Activated T-cell treated with anti-CD3 and anti-CD28 coated beads, Interleukin-2, amount 50 U/mL, for 48 hours (primary cell): ENCODE data around the gene MTF1.
A peak's percentile ranks its signal among the peaks of the same experiment; 100 is the strongest.
"Not testable (repeated sequence)": the region's sequence is repeated elsewhere in the genome, so short reads cannot be mapped to it uniquely, and the experiment has no call there.

ENCODE experiments used
- DNase-seq, 2 experiments: peaks; one replicate each; pipeline ENCODE4 v3.0.0-alpha.2; 2020

Gene MTF1

DNA sequence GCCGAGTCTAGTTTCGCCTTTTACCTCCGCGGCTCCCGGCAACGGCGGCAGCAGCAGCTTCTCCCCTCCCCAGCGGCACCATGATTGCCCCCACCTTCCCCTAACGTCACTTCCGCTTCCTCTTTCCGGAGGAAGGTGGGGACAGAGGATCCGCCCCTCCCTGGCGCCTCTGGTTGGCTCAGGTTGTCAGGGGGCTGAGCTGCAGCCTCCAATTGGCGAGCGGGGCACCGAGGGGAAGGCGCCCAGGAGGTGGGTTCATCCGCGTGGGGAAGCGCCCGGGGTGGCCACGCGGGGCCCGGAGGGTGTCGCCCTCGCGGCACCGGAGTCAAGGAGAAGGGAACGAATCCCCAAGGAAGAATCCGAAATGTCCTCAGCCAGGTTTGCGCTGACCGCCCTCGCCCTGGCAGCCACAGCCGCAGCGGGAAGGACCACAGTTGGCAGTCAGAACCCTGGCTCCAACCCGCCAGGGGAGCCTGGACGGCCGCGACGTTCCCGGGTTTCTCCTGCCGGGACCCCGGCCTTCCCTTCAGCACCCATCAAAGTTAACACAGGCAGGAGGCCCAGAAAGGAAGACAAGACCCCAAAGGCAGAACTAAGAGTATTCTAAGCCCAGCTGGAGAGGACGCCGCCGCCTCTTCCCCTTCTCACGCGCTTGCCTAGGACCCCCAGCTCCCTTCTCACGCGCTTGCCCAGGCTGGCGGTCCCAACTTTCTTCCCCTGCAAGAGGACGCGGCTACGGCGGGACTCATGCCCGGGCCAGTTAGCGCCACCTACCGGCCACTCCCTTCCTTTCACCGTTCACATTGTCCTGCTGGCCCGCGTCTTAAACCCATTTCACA lies at the start of gene MTF1:
Gene MTF1, minus strand, starts transcription at position 86 of the 839 bp plus-strand sequence. CDS start 1,934 bp downstream, outside the sequence.
- peak; percentile 95 to 96 for DNase-seq

GRCh38 chr1:37908531-37908930 lies 49.1 kb upstream of the MTF1 start:
- not testable (repeated sequence) for DNase-seq

GRCh38 chr1:37907416-37908125 lies 48.2 kb upstream of the MTF1 start:
- not testable (repeated sequence) for DNase-seq

GRCh38 chr1:37906591-37906990 lies 47.2 kb upstream of the MTF1 start:
- not testable (repeated sequence) for DNase-seq

DNA sequence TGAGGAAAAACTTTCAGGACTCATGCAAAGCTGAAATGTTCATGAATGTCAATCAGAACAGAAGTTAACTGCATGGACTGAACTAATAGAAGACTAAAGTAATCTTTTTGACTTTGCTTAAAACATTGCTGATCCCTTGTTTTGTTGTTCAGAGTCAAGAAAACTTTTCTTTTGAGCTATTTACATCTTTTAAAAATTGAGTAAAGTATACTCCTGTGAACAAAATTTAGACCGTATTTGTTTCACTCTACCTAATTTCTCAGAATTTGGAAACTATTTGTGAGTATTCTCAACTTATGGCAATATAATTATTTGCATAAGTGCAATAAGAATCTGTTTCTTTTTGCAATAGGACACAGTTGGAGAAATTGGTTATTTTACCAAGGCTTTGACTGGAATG lies 46.3 kb upstream of the MTF1 start:
- no peak for DNase-seq

DNA sequence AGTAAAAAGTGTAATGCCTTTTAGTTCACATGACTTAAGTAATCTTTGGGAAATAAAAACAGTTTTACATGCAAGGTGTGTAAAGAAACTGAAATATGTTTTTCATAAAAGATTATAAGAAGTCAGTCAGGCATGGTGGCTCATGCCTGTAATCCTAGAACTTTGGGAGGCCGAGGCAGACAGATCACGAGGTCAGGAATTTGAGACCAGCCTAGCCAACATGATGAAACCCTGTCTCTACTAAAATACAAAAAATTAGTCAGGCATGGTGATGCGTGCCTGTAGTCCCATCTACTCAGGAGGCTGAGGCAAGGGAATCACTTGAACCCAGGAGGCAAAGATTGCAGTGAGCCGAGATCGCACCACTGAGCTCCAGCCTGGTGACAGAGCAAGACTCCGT lies 44.5 kb upstream of the MTF1 start:
- not testable (repeated sequence) for DNase-seq

DNA sequence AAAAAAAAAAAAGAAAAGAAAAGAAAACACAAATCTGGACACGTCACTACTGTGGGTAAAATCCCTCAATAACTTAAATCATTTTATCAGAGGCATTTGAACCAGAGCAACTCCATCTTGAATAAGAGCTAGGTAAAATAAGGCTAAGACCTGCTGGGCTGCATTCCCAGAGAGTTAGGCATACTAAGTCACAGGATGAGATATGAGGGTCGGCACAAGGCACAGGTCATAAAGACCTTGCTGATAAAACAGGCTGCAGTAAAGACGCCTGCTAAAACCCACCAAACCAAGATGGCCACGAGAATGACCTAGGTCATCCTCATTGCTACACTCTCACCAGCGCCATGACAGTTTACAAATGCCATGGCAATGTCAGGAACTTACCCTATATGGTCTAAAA lies 43.6 kb upstream of the MTF1 start:
- DNase-seq = no peak

DNA sequence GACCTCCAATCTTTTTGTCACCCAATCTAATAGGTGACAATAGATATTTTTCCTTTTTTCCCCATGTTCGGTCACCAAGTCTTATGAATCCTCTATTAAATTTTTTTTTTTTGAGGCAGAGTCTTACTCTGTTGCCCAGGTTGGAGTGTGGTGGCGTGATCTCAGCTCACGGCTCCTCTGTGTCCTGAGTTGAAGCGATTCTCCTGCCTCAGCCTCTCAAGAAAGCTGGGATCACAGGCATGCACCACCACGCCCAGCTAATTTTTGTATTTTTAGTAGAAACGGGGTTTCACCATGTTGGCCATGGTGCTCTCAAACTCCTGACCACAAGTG lies 42.5 kb upstream of the MTF1 start:
- no peak for DNase-seq

- DNase-seq = peak in 1 of 2 experiments; percentile 21
Measured at GRCh38 chr1:37901191-37901892, 42.0 kb upstream of the MTF1 start.

DNA sequence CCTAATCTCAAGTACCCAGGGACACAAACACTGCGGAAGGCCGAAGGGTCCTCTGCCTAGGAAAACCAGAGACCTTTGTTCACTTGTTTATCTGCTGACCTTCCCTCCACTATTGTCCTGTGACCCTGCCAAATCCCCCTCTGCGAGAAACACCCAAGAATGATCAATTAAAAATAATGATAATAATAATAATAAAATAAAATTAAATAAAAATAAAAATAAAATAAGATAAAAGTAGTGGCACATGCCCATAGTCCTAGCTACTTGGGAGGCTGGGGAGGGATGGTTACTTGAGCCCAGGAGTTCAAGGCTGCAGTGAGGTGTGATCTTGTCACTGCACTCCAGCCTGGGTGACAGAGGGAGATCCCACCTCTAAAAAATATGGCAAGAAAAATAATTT lies 38.2 kb upstream of the MTF1 start:
- DNase-seq = not testable (repeated sequence)

- DNase-seq = no peak
Measured at GRCh38 chr1:37893673-37894072, 34.3 kb upstream of the MTF1 start.

DNA sequence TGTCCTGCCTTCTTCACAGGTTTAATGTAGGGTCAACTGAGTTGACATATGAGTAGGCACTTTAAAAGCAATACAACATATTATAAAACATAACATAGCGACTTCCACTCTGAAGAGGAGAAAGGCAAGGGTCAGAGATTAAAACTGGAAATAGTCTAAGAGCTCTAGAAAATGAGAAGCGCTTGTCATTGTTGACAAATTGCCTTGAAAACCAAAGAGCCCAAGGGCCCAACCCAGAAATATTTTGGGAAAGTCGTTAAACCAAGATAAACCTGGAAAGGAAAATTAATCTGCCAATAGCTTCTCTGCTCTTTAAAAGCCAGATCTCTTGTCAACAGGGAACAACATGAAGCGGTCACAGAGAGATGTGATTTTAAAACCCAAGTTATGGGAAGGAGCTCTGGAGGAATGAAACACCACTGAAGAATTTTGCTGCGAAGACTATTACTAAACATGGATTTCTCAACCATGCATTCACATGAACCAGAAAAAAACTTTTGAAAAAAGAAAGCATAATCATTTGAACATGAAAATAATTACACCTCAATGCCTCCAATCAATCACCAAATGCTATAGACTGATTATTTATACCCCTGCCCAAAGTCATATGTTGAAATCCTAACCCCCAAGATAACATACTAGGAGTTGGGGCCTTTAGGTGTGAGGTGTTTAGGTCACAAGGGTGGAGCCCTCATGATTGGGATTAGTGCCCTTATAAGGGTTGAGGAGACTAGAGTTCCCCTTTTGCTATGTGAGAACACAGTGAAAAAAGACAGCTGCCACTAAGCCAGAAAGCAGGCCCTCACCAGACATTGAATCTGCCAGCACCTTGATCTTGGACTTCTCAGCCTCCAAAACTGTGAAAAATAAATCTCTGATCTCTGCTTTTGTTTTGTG lies 33.0 kb upstream of the MTF1 start:
- DNase-seq = no peak

DNA sequence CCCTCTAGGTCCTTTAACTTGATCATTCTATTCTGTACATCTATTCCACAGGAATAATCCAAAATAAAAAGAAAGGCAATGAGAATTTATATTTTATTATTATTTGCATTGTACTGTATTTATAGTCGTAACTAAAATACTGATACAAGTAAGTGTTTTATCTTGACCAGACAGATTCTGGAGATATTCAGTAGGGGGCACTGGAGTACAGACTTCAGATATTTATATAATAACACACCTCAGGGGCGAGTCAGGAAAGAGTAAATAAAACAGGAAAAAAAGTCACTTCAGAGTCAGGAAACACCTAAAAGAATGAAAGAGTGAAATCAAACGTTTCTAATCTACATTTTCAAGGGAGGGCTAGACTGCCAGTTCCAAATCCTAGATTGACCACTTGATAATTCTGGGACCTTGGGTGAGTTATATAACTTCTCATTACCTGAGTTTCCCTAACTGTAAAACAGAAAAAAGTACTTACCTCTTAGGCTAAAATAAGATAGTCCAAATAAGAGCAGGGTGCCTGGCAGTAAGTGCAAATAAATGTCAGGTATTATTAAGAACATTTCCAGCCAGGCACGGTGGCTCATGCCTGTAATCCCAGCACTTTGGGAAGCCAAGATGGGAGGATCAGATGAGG lies 31.1 kb upstream of the MTF1 start:
- DNase-seq = no peak

DNA sequence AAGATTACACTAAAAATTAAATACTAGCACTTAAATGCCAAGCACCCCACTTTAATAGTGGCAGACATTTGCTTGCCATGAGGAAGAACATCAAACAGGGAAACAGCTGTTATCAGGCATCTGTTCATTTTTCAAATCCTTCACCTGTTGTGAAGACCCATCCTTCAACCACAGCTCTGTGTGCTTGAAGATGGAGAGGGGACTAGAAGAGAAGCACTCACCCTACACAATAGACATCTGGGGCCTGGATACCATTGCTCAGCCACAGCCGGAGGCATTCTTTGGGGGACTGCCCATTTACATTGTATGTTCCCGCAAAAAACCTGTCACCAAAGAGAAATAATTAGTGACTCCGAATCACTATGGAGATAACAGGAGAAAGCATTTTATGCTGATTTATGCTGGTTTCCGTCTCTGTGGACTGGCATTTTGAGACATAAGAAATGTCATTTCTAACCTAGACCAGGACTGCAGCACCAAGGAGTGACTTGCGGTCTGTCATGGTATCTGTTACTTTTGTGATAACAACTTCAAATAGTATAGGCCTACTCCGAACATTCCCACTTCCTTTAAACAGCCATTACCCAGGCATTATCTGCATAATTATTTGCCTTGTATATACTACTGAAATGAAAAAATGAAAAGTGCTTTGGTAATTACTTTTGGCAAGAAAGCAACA lies 28.8 kb upstream of the MTF1 start:
- no peak for DNase-seq

- DNase-seq = no peak
Measured at GRCh38 chr1:37884145-37884544, 24.8 kb upstream of the MTF1 start.

- no peak for DNase-seq
Measured at GRCh38 chr1:37883671-37884070, 24.3 kb upstream of the MTF1 start.

DNA sequence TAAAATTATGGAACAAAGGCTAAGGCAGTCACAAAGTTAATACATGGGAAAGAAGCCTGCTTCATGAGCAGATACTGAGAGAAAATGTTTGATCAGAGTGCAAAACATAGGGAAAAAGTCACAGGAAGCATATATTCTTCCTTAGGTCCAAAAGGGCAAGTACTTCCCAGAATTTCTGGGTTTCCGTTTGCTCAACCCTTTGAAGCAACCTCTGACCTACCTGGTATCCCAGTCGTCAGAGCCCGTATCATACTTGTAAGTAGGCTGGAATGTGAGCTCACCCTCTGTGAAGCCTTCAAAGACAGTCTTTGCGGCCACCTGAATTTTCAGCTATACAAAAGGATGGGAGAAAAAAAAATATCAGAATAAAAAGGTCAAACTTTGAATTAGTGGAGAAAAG lies 20.5 kb upstream of the MTF1 start:
- DNase-seq = no peak

GRCh38 chr1:37878071-37878470 lies 18.7 kb upstream of the MTF1 start:
- no peak for DNase-seq

DNA sequence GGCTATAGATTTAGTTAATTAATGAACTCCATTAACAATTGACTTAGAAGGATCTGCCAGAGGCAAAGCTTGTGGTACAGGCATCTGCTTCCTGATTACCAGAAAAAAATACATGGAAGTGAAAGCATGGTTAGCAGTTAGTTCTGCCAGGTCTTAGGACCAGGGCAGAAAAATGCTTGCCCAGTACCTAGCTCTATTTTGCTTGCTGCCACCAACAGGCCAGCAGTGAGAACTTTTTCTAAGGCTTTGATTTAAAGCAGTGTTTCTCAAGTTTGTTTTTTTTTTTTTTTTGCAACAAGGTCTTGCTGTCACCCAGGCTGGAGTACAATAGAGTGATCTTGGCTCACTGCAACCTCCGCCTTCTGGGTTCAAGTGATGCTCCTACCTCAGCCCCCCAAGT lies 16.4 kb upstream of the MTF1 start:
- DNase-seq = no peak

- DNase-seq = no peak
Measured at GRCh38 chr1:37872692-37873091, 13.3 kb upstream of the MTF1 start.

DNA sequence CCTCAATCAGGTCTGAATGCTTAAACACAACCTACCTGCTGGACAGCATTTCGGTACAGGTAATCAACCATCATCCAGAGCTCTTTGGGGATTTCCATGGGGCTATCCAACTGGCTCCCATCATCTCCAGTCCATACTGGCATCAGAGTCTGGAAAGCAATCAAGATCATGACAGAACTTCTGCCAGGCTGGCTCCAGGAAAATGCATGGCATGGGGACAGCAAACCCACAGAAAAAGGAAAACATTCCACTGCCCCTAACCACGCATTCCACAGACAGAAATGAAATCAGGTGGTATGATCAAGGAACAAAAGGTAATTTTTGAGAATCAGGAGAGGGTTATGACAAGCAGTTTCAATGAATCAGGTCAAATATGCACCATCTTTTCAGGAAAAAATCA lies 9.1 kb upstream of the MTF1 start:
- DNase-seq = no peak

- no peak for DNase-seq
Measured at GRCh38 chr1:37867784-37868183, 8.4 kb upstream of the MTF1 start.
